ENCODE measurements around the gene SREBF2.

SREBF2 gene

DNA sequence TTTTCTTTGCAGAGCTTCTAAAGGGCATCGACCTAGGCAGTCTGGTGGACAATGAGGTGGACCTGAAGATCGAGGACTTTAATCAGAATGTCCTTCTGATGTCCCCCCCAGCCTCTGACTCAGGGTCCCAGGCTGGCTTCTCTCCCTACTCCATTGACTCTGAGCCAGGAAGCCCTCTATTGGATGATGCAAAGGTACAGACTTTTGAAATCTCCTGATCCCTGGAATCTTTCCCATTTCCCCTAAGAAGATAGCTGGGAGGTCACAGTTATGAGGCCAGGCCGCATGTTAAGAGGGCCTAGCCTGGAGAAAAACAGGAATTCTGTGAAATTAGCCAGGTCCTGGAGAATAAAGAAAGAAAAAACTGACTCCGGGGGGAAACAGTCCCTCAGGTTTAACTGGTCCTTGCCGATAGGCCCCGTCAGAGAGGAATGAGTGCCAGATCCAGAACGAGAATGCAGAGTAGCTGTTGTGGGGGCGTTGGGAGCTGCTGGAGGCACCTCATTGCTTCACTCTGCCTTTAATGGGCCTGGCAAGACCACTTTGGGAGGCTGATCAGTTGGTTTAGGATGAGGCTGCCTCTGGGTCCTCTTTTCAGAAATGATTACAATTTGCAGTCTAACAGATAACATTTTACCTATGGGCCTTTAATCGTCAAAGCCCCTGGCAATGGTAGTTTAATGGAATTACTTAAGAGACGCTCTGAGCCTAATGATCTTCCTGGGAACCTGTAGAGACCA, 42.8 kb downstream of the SREBF2 start:
- DNase-seq (ENCODE audit: low read depth): no peak
- H3K4me3 ChIP-seq (ENCODE audit: low read depth, low read length): no peak overlapping the region
- TF ChIP-seq, protein P1, sequence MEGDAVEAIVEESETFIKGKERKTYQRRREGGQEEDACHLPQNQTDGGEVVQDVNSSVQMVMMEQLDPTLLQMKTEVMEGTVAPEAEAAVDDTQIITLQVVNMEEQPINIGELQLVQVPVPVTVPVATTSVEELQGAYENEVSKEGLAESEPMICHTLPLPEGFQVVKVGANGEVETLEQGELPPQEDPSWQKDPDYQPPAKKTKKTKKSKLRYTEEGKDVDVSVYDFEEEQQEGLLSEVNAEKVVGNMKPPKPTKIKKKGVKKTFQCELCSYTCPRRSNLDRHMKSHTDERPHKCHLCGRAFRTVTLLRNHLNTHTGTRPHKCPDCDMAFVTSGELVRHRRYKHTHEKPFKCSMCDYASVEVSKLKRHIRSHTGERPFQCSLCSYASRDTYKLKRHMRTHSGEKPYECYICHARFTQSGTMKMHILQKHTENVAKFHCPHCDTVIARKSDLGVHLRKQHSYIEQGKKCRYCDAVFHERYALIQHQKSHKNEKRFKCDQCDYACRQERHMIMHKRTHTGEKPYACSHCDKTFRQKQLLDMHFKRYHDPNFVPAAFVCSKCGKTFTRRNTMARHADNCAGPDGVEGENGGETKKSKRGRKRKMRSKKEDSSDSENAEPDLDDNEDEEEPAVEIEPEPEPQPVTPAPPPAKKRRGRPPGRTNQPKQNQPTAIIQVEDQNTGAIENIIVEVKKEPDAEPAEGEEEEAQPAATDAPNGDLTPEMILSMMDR (IDR thresholded peaks at IDR 0.05; ENCODE audit: insufficient read depth, low read depth, low read length, missing control alignments): no peak

DNA sequence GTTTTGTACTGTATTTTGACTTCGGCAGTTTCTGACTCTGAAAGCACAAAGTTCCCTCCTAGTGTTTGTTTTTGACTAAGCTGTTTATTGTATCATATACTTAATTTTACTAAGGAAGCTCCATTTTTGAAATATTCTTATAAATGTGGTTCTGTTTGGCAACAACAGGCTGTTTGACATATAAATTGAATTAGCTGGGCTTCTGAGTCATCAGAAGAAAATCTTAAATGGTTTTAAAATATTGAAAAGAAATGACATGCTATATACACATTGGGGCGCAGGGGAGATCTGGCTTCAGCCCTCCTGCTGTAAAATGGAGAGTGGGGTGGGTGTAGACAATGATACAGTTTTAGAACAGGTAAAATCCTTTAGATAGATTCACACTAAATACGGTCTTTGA, 43.4 kb downstream of the SREBF2 start:
- TF ChIP-seq, protein P1 (IDR thresholded peaks at IDR 0.05; ENCODE audit: insufficient read depth, low read depth, low read length, missing control alignments): no peak
- no peak for DNase-seq (ENCODE audit: low read depth)
- H3K4me3 ChIP-seq (ENCODE audit: low read depth, low read length): no peak overlapping the region

DNA sequence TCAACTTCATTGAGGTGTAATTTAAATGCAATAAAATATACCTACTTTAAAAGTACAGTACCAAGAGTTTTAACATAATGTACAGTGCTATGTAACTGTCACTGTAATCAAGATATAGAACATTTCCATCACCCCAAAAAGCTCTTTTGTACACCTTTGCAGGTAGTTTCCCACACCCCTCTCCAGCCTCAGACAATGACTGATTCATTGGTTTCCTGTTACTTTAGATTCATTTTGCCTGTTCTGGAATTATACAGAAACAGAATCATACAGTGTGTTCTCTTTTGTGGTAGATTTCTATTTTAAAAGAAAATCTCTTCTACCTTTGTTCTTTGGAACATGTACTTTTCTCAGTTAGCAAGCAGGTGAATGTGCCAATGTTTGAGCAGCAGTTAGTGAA, 43.8 kb downstream of the SREBF2 start:
- TF ChIP-seq, protein P1 (IDR thresholded peaks at IDR 0.05; ENCODE audit: insufficient read depth, low read depth, low read length, missing control alignments): no peak
- no peak overlapping the region for H3K4me3 ChIP-seq (ENCODE audit: low read depth, low read length)
- DNase-seq (ENCODE audit: low read depth): no peak

DNA sequence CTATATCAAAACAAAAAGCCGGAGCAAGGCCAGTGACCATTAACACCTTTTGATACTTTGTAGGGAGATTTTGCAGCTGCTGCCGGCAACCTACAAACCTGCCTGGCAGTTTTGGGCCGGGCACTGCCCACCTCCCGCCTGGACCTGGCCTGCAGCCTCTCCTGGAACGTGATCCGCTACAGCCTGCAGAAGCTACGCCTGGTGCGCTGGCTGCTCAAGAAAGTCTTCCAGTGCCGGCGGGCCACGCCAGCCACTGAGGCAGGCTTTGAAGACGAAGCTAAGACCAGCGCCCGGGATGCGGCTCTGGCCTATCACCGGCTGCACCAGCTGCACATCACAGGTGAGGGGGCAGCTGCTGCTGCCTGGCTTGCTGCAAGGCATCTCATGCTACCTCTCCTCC, 47.7 kb downstream of the SREBF2 start:
- H3K4me3 ChIP-seq (ENCODE audit: low read depth, low read length): no peak overlapping the region
- DNase-seq (ENCODE audit: low read depth): no peak
- TF ChIP-seq, protein P1 (IDR thresholded peaks at IDR 0.05; ENCODE audit: insufficient read depth, low read depth, low read length, missing control alignments): no peak

DNA sequence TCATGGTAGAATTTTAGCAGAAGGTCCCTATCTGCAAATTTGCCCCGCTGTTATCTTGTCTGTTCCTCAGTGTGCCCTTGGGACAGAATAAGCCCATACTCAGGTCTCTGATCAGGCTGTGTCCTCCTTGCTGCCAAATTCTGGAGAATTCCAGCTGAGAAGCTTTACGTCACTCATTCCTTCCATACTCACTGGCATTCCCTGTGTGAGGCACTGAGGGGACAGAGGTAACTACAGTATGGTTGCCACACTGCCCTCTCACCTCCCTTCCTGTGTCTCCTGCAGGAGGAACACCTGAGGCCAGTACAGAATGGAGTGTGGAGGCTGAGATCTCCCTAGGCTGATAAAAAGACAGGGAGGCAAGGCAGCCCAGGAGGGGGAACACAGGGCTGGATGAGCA, 50.5 kb downstream of the SREBF2 start:
- DNase-seq (ENCODE audit: low read depth): no peak
- no peak overlapping the region for H3K4me3 ChIP-seq (ENCODE audit: low read depth, low read length)
- TF ChIP-seq, protein P1 (IDR thresholded peaks at IDR 0.05; ENCODE audit: insufficient read depth, low read depth, low read length, missing control alignments): no peak

DNA sequence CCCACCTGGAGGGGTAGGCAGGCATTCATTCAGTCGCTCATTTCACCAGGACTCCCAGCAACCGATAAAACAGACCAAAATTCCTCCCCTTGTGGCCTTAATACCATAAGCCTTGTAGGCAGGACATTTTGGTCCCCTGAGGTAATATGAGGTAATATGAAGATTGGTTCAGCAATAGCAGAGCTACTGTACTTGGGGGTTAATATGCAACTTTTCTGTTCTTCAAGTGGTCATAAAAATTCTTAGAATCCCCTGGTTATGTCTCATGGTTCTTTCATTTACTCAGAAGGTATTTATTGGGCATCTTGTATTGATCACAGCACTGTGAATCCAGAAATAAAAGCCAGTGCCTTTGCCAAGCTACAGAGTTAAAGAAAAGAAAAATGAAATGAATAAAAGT, 52.2 kb downstream of the SREBF2 start:
- TF ChIP-seq, protein P1 (IDR thresholded peaks at IDR 0.05; ENCODE audit: insufficient read depth, low read depth, low read length, missing control alignments): no peak
- DNase-seq (ENCODE audit: low read depth): no peak
- H3K4me3 ChIP-seq (ENCODE audit: low read depth, low read length): no peak overlapping the region

DNA sequence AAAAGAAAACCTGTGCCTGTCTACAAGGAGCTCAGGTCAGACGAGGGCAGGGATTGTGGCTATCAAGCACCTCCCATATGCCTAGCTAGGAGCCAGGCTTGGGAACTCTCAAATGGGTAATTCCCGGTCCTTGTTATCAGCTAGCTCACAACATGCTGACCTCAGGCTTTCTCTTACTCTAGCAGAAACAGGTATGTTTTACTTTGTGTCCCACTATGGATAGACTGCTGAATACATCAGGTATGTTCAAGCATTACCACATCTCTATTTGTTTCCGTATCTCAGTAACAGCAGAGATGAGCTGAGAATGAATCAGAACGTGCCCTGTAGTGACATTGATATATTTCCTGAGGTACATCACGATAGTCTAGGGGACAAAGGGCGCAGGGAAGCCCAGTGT, 52.6 kb downstream of the SREBF2 start:
- no peak for DNase-seq (ENCODE audit: low read depth)

More for the DNA sequence above, 52.6 kb downstream of the SREBF2 start:
- TF ChIP-seq, protein P1 (IDR thresholded peaks at IDR 0.05; ENCODE audit: insufficient read depth, low read depth, low read length, missing control alignments): no peak
- H3K4me3 ChIP-seq (ENCODE audit: low read depth, low read length): no peak overlapping the region

Data from GM12865 (cell line).